ENCODE data around the gene CRACR2A. TPM values are rescaled to one million over a fixed set of nuclear protein-coding genes. Genes with fewer than 3 reads are reported as not detected.

Gene CRACR2A
- total and polyA plus RNA-seq, 2 of the 4 experiments (the other 2 are of a cell fraction) = 0.54 to 0.60 TPM

DNA sequence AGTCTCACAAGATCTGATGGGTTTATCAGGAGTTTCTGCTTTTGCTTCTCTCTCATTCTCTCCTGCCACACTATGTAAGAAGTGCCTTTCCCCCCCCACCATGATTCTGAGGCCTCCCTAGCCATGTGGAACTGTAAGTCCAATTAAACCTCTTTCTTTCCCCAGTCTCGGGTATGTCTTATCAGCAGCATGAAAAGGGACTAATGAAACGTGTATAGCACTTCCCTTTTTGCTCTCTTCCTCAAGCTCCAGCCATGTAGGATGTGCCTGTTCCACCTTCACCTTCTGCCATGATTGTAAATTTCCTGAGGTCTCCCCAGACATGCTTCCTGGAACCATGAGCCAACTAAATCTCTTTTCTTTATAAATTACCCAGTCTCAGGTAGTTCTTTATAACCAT, 7.0 kb upstream of the CRACR2A start:
- no TSS peak for BruUV-seq (replicated peaks)
- Histone ChIP-seq H4K5ac (ENCODE audit: low read depth, low read length) (no peak overlapping the region), H3K36me3 (ENCODE audit: control insufficient read depth, insufficient read depth, low read length) (no peaks in the 10 kb centered on the region), H2BK15ac (ENCODE audit: low read depth, low read length) (no peak overlapping the region), H2AFZ (replicated peaks; ENCODE audit: low read length, poor library complexity) (no peak overlapping the region), H3K4me1 (ENCODE audit: control insufficient read depth, insufficient read depth, low read length) (no peaks in the 10 kb centered on the region), H3K23ac (ENCODE audit: low read depth, low read length) (no peak overlapping the region), H2AK5ac (ENCODE audit: low read depth, low read length) (no peak overlapping the region), H4K8ac (ENCODE audit: low read depth in 2 of 2, low read length in 2 of 2) (no peak overlapping the region), H2BK20ac (ENCODE audit: low read depth, low read length) (no peak overlapping the region), H4K91ac (ENCODE audit: insufficient read depth, low read depth, low read length) (no peak overlapping the region), H3K18ac (ENCODE audit: low read depth, low read length) (no peak overlapping the region), H3K4me3 (ENCODE audit: insufficient read depth, low read depth, low read length) (no peak overlapping the region), H2BK120ac (ENCODE audit: low read depth, low read length) (no peak overlapping the region), H3K56ac (ENCODE audit: extremely low read depth, insufficient read depth, low read length) (no peak overlapping the region), H2BK5ac (ENCODE audit: low read depth, low read length, poor library complexity, severe bottlenecking) (no peak overlapping the region), H3K4me2 (ENCODE audit: low read depth, low read length) (no peak overlapping the region), H3K4ac (ENCODE audit: low read depth, low read length) (no peak overlapping the region), H3K14ac (replicated peaks; ENCODE audit: low read depth, low read length) (no peak overlapping the region), H3K79me1 (ENCODE audit: low read depth in 1 of 2, low read length in 2 of 2) (no peaks in the 10 kb centered on the region), H3K9me1 (ENCODE audit: insufficient read depth, low read length) (no peaks in the 10 kb centered on the region), H4K20me1 (ENCODE audit: insufficient read depth, low read length) (no peaks in the 10 kb centered on the region), H3K9me3 (ENCODE audit: control insufficient read depth, insufficient read depth, low read length) (no peaks in the 10 kb centered on the region), H3K9ac (ENCODE audit: low read depth, low read length) (no peak overlapping the region), H3K27me3 (ENCODE audit: control insufficient read depth, insufficient read depth, low read length) (peaks cover 13% of the 10 kb centered on the region), H2AK9ac (replicated peaks; ENCODE audit: low read depth, low read length, poor library complexity) (no peak overlapping the region), H3K27ac (ENCODE audit: insufficient read depth, low read length) (no peak overlapping the region)
- intact Hi-C loops (cut with micrococcal nuclease) = no loop called here
- dilution Hi-C loops (cut with HindIII; ENCODE audit: low sequenced_read_pairs, unreplicated experiment) = no loop called here
- POLR2A ChIA-PET (ENCODE audit: unreplicated experiment) = no interaction called here
- TF ChIP-seq MAFK (IDR thresholded peaks at IDR 0.05; ENCODE audit: low read depth, low read length) (no peak), BHLHE40 (IDR thresholded peaks at IDR 0.05; ENCODE audit: low read depth, low read length) (no peak), CEBPB (IDR thresholded peaks at IDR 0.05; ENCODE audit: low read depth, low read length) (no peak), NFE2L2 (IDR thresholded peaks at IDR 0.05; ENCODE audit: low read depth, low read length) (no peak), RAD21 (IDR thresholded peaks at IDR 0.05; ENCODE audit: low read length) (no peak), SMC3 (IDR thresholded peaks at IDR 0.05; ENCODE audit: low read depth, low read length) (no peak), CTCF (conservative IDR thresholded peaks at IDR 0.05; ENCODE audit: low read depth, low read length) (no peak), RFX5 (IDR thresholded peaks at IDR 0.05; ENCODE audit: low read depth, low read length) (no peak), MXI1 (IDR thresholded peaks at IDR 0.05; ENCODE audit: borderline replicate concordance, low read depth, low read length) (no peak), POLR2A (IDR thresholded peaks at IDR 0.05; ENCODE audit: low read depth, low read length) (no peak), MAZ (IDR thresholded peaks at IDR 0.05; ENCODE audit: borderline replicate concordance, low read depth, low read length) (no peak), RCOR1 (IDR thresholded peaks at IDR 0.05; ENCODE audit: insufficient replicate concordance, low read length) (no peak), CHD1 (IDR thresholded peaks at IDR 0.05; ENCODE audit: low read depth, low read length) (no peak), FOS (IDR thresholded peaks at IDR 0.05; ENCODE audit: low read depth, low read length) (no peak)
- TF ChIP-seq, protein P1, sequence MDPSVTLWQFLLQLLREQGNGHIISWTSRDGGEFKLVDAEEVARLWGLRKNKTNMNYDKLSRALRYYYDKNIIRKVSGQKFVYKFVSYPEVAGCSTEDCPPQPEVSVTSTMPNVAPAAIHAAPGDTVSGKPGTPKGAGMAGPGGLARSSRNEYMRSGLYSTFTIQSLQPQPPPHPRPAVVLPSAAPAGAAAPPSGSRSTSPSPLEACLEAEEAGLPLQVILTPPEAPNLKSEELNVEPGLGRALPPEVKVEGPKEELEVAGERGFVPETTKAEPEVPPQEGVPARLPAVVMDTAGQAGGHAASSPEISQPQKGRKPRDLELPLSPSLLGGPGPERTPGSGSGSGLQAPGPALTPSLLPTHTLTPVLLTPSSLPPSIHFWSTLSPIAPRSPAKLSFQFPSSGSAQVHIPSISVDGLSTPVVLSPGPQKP (IDR thresholded peaks at IDR 0.05; ENCODE audit: borderline replicate concordance, low read depth, low read length) = no peak
- TF ChIP-seq, protein P2, sequence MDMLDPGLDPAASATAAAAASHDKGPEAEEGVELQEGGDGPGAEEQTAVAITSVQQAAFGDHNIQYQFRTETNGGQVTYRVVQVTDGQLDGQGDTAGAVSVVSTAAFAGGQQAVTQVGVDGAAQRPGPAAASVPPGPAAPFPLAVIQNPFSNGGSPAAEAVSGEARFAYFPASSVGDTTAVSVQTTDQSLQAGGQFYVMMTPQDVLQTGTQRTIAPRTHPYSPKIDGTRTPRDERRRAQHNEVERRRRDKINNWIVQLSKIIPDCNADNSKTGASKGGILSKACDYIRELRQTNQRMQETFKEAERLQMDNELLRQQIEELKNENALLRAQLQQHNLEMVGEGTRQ (IDR thresholded peaks at IDR 0.05; ENCODE audit: low read depth, low read length) = no peak
- in situ Hi-C loops (cut with MboI; ENCODE audit: low sequenced_read_pairs) = no loop called here
- WGBS, 2 experiments (ENCODE audit: extremely low coverage in 2 of 2, insufficient read length in 1 of 2) = 20% methylated on average over 1 of the region's 2 CpGs; no CpG with 5 or more reads in 1 of the 2 experiments
- CTCF ChIA-PET = interaction anchor here (0.5 kb wide), 1 partner anchor 101 kb away, joined by 3 read pairs; no protein-coding TSS in a partner anchor
- DNase-seq = no peak
- no peak for ATAC-seq (ENCODE audit: low read depth)

Data from IMR-90 (cell line).